ENCODE measurements around the gene DYNLL2. TPM values are rescaled to one million over a fixed set of nuclear protein-coding genes. Genes with fewer than 3 reads are reported as not detected.

The DYNLL2 gene
- total RNA-seq, 1 donor from 2014 or later = 79.4 TPM

DNA sequence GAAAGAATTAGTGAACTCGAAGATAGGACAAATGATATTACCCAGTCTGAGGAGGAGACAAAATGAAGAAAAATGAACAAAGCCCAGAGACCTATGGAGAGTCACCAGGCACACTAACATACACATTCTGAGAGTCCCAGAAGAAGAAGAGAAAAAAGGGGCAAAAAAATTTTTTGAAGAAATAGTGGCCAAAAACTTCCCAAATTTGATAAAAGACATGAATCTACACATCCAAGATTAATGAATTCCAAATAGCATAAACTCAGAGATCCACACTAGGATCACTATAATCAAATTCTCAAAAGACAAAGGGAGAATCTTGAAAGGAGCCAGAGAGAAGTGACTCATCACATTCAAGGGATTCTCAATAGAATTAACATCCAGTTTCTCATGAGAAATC, 61.6 kb downstream of the DYNLL2 start:
- intact Hi-C loops (cut with DNase I) = no loop called here

More for the DNA sequence above, 61.6 kb downstream of the DYNLL2 start:
- no peak for DNase-seq (ENCODE audit: low spot score)

Other genes starting within 250 kb of the DYNLL2 start
- 59.6 TPM for gene MRPS23, start 233.4 kb upstream of the DYNLL2 start, total RNA-seq
- gene CUEDC1, start 128.0 kb upstream of the DYNLL2 start, total RNA-seq = 46.6 TPM
- 55.3 TPM for gene VEZF1, start 95.2 kb upstream of the DYNLL2 start, total RNA-seq
- gene SRSF1, start 76.2 kb upstream of the DYNLL2 start, total RNA-seq = 105 TPM
- gene OR4D1, start 65.0 kb downstream of the DYNLL2 start, total RNA-seq = not detected
- gene OR4D2, start 83.6 kb downstream of the DYNLL2 start, total RNA-seq = not detected
- not detected for gene EPX, start 109.3 kb downstream of the DYNLL2 start, total RNA-seq
- gene MKS1, start 135.8 kb downstream of the DYNLL2 start, total RNA-seq = 9.3 TPM
- gene LPO, start 155.2 kb downstream of the DYNLL2 start, total RNA-seq = not detected
- gene MPO, start 197.5 kb downstream of the DYNLL2 start, total RNA-seq = 0.94 TPM
- 10.7 TPM for gene TSPOAP1, start 245.4 kb downstream of the DYNLL2 start, total RNA-seq

Measured in cardiac septum (tissue), 1 donor.